ENCODE measurements around the gene CD44.

The CD44 gene

GRCh38 chr11:35112056-35112845, 26.7 kb upstream of the CD44 start:
- DNase-seq (ENCODE audit: low read depth) = no peak

- DNase-seq (ENCODE audit: low read depth) = no peak
Measured at GRCh38 chr11:35112846-35113105, 26.2 kb upstream of the CD44 start.

- DNase-seq (ENCODE audit: low read depth) = no peak
Measured at GRCh38 chr11:35114906-35115687, 23.9 kb upstream of the CD44 start.

GRCh38 chr11:35115688-35116030, 23.3 kb upstream of the CD44 start:
- DNase-seq (ENCODE audit: low read depth) = no peak

GRCh38 chr11:35116245-35116644, 22.7 kb upstream of the CD44 start:
- no peak for DNase-seq (ENCODE audit: low read depth)

- DNase-seq (ENCODE audit: low read depth) = no peak
Measured at GRCh38 chr11:35116762-35117640, 22.0 kb upstream of the CD44 start.

GRCh38 chr11:35118906-35119305, 20.1 kb upstream of the CD44 start:
- DNase-seq (ENCODE audit: low read depth) = no peak

GRCh38 chr11:35121326-35121865, 17.6 kb upstream of the CD44 start:
- DNase-seq (ENCODE audit: low read depth) = no peak

GRCh38 chr11:35122308-35122707, 16.7 kb upstream of the CD44 start:
- no peak for DNase-seq (ENCODE audit: low read depth)

- peak; percentile 58 for DNase-seq (ENCODE audit: low read depth)
Measured at GRCh38 chr11:35126000-35126878, 12.7 kb upstream of the CD44 start.

- no peak for DNase-seq (ENCODE audit: low read depth)
Measured at GRCh38 chr11:35126879-35127581, 11.9 kb upstream of the CD44 start.

- DNase-seq (ENCODE audit: low read depth) = no peak
Measured at GRCh38 chr11:35127619-35128018, 11.4 kb upstream of the CD44 start.

GRCh38 chr11:35131094-35131493, 7.9 kb upstream of the CD44 start:
- DNase-seq (ENCODE audit: low read depth) = no peak

GRCh38 chr11:35131886-35132285, 7.1 kb upstream of the CD44 start:
- no peak for DNase-seq (ENCODE audit: low read depth)

- no peak for DNase-seq (ENCODE audit: low read depth)
Measured at GRCh38 chr11:35133656-35134055, 5.3 kb upstream of the CD44 start.

- DNase-seq (ENCODE audit: low read depth) = no peak
Measured at GRCh38 chr11:35134403-35135148, 4.4 kb upstream of the CD44 start.

- DNase-seq (ENCODE audit: low read depth) = no peak
Measured at GRCh38 chr11:35135222-35135621, 3.7 kb upstream of the CD44 start.

GRCh38 chr11:35136311-35136710, 2.7 kb upstream of the CD44 start:
- DNase-seq (ENCODE audit: low read depth) = no peak

- DNase-seq (ENCODE audit: low read depth) = no peak
Measured at GRCh38 chr11:35138058-35138457, 913 bp upstream of the CD44 start.

- DNase-seq (ENCODE audit: low read depth) = no peak
Measured at GRCh38 chr11:35138606-35138942, 397 bp upstream of the CD44 start.

Data from stimulated activated CD4-positive, alpha-beta T cell treated with anti-CD3 and anti-CD28 coated beads, Interleukin-2, amount 100 ng/mL, for 4 hours (primary cell).